ENCODE measurements around the gene C4orf46.
A peak's percentile ranks its signal among the peaks of the same experiment; 100 is the strongest.

Gene C4orf46

GRCh38 chr4:158673633-158674032, 1.9 kb upstream of the C4orf46 start:
- no peak for TF ChIP-seq ISL1 (CRISPR knock-in tag; IDR thresholded peaks at IDR 0.05)
- TF ChIP-seq TSHZ2 (CRISPR knock-in tag; IDR thresholded peaks at IDR 0.05), result no peak
- TF ChIP-seq RARB (CRISPR knock-in tag; IDR thresholded peaks at IDR 0.05), result no peak
- no peak for ATAC-seq

- TF ChIP-seq TOX (CRISPR knock-in tag; IDR thresholded peaks at IDR 0.05; ENCODE audit: borderline replicate concordance) (no peak), ZNF70 (CRISPR knock-in tag; IDR thresholded peaks at IDR 0.05) (0 out of 2 replicates have a peak, but pooled peaks have one; percentile 19), TCF4 (CRISPR knock-in tag; IDR thresholded peaks at IDR 0.05; ENCODE audit: borderline replicate concordance) (no peak), TSHZ2 (CRISPR knock-in tag; IDR thresholded peaks at IDR 0.05) (peak; percentile 51; the same call in 1 of the 2 replicates), PPARA (CRISPR knock-in tag; IDR thresholded peaks at IDR 0.05; ENCODE audit: borderline replicate concordance) (no peak), CSDC2 (CRISPR knock-in tag; IDR thresholded peaks at IDR 0.05) (no peak), SNAI2 (CRISPR knock-in tag; IDR thresholded peaks at IDR 0.05) (no peak)
Observed at GRCh38 chr4:158671915-158672806, 474 bp upstream of the C4orf46 start, which contains the start of gene ETFDH. TSS of gene ETFDH (plus strand) at chr4:158672296. CDS start at chr4:158672457, 161 bp downstream.

GRCh38 chr4:158670975-158671664, 567 bp downstream of the C4orf46 start:
- no peak for TF ChIP-seq POU6F1 (CRISPR knock-in tag; IDR thresholded peaks at IDR 0.05; ENCODE audit: borderline replicate concordance, low read depth)
- peak; percentile 64 for ATAC-seq

More at GRCh38 chr4:158671915-158672806, 474 bp upstream of the C4orf46 start, which contains the start of gene ETFDH:
- ATAC-seq, result peak; percentile 92

- ATAC-seq, result no peak
- TF ChIP-seq POU6F1 (CRISPR knock-in tag; IDR thresholded peaks at IDR 0.05; ENCODE audit: borderline replicate concordance, low read depth), result no peak
- TF ChIP-seq ISL1 (CRISPR knock-in tag; IDR thresholded peaks at IDR 0.05), result no peak
- no peak for TF ChIP-seq ZFP3 (CRISPR knock-in tag; IDR thresholded peaks at IDR 0.05)
- TF ChIP-seq ZNF8 (CRISPR knock-in tag; IDR thresholded peaks at IDR 0.05), result no peak
Observed at GRCh38 chr4:158669310-158669709, 2.4 kb downstream of the C4orf46 start.

GRCh38 chr4:158667651-158668198, 4.0 kb downstream of the C4orf46 start:
- ATAC-seq, result no peak
- no peak for TF ChIP-seq ZFP30 (CRISPR knock-in tag; IDR thresholded peaks at IDR 0.05)
- no peak for TF ChIP-seq PATZ1 (CRISPR knock-in tag; IDR thresholded peaks at IDR 0.05; ENCODE audit: borderline replicate concordance)
- no peak for TF ChIP-seq ZNF70 (CRISPR knock-in tag; IDR thresholded peaks at IDR 0.05)
- TF ChIP-seq GLIS3 (CRISPR knock-in tag; IDR thresholded peaks at IDR 0.05), result no peak
- TF ChIP-seq ARNTL (CRISPR knock-in tag; IDR thresholded peaks at IDR 0.05; ENCODE audit: borderline replicate concordance, low read depth), result no peak
- no peak for TF ChIP-seq ZNF565 (CRISPR knock-in tag; conservative IDR thresholded peaks at IDR 0.05; ENCODE audit: low read depth)
- TF ChIP-seq CSRNP3 (CRISPR knock-in tag; IDR thresholded peaks at IDR 0.05), result no peak
- TF ChIP-seq SNAI2 (CRISPR knock-in tag; IDR thresholded peaks at IDR 0.05), result no peak
- TF ChIP-seq RARB (CRISPR knock-in tag; IDR thresholded peaks at IDR 0.05), result no peak
- no peak for TF ChIP-seq ZNF8 (CRISPR knock-in tag; IDR thresholded peaks at IDR 0.05)

Measured in SK-N-SH treated with all-trans-retinoic acid at 6 μM for 48 hours (cell line).